ENCODE results near the gene SPAG16.

The SPAG16 gene

GRCh38 chr2:214328941-214329340, 1044.7 kb downstream of the SPAG16 start:
- H3K4me3 ChIP-seq (ENCODE audit: low read depth, low read length) = no peak overlapping the region
- no peak for TF ChIP-seq CTCF (IDR thresholded peaks at IDR 0.05; ENCODE audit: borderline replicate concordance, insufficient read depth, low read depth, low read length)

GRCh38 chr2:214341646-214342045, 1057.4 kb downstream of the SPAG16 start:
- H3K4me3 ChIP-seq (ENCODE audit: low read depth, low read length) = no peak overlapping the region
- no peak for TF ChIP-seq CTCF (IDR thresholded peaks at IDR 0.05; ENCODE audit: borderline replicate concordance, insufficient read depth, low read depth, low read length)

GRCh38 chr2:214358506-214358905, 1074.2 kb downstream of the SPAG16 start:
- no peak for TF ChIP-seq CTCF (IDR thresholded peaks at IDR 0.05; ENCODE audit: borderline replicate concordance, insufficient read depth, low read depth, low read length)
- H3K4me3 ChIP-seq (ENCODE audit: low read depth, low read length) = no peak overlapping the region

- TF ChIP-seq CTCF (IDR thresholded peaks at IDR 0.05; ENCODE audit: borderline replicate concordance, insufficient read depth, low read depth, low read length) = no peak
- H3K4me3 ChIP-seq (ENCODE audit: low read depth, low read length) = no peak overlapping the region
Measured at GRCh38 chr2:214361116-214361515, 1076.9 kb downstream of the SPAG16 start.

GRCh38 chr2:214365549-214365948, 1081.3 kb downstream of the SPAG16 start:
- H3K4me3 ChIP-seq (ENCODE audit: low read depth, low read length) = no peak overlapping the region
- no peak for TF ChIP-seq CTCF (IDR thresholded peaks at IDR 0.05; ENCODE audit: borderline replicate concordance, insufficient read depth, low read depth, low read length)

GRCh38 chr2:214367171-214367570, 1082.9 kb downstream of the SPAG16 start:
- no peak overlapping the region for H3K4me3 ChIP-seq (ENCODE audit: low read depth, low read length)
- no peak for TF ChIP-seq CTCF (IDR thresholded peaks at IDR 0.05; ENCODE audit: borderline replicate concordance, insufficient read depth, low read depth, low read length)

GRCh38 chr2:214376618-214377285, 1092.5 kb downstream of the SPAG16 start:
- TF ChIP-seq CTCF (IDR thresholded peaks at IDR 0.05; ENCODE audit: borderline replicate concordance, insufficient read depth, low read depth, low read length) = no peak
- H3K4me3 ChIP-seq (ENCODE audit: low read depth, low read length) = no peak overlapping the region
